GM23338 (cell line): ENCODE measurements around the gene DIP2C.

Experiments
- CREB1 ChIP-seq: fragments of 250-450 bp; sonication (Bioruptor Pico); IDR thresholded peaks from 2 replicates; pipeline ENCODE4 v1.5.0; 2020; ENCODE audit warnings: low read depth, mild to moderate bottlenecking, moderate library complexity
- CTCF ChIP-seq, 2 experiments: fragments of 200-600 bp in 1 of 2; sonication (generic) in 1 of 2; conservative IDR thresholded peaks; 2 replicates each; pipeline versions ENCODE4 v1.5.1 to v1.6.1; 2016 to 2017; ENCODE audit warnings: antibody characterized with exemption in 2 of 2, low read depth in 2 of 2, mild to moderate bottlenecking in 2 of 2, moderate library complexity in 1 of 2
- ETS1 ChIP-seq: IDR thresholded peaks from 2 replicates; pipeline ENCODE4 v1.6.1; 2016; ENCODE audit warnings: antibody characterized with exemption
- EZH2 ChIP-seq: fragments of 200-600 bp; sonication (generic); IDR thresholded peaks from one replicate; pipeline ENCODE4 v1.8.0; 2017; ENCODE audit warnings: antibody characterized with exemption, mild to moderate bottlenecking, low read depth; ENCODE audit not compliant: unreplicated experiment
- EZH2phosphoT487 ChIP-seq: fragments of 200-600 bp; sonication (generic); IDR thresholded peaks from one replicate; pipeline ENCODE4 v1.8.1; 2018; ENCODE audit warnings: antibody characterized with exemption; ENCODE audit not compliant: unreplicated experiment
- JUNB ChIP-seq: IDR thresholded peaks from one replicate; pipeline ENCODE4 v1.6.1; 2016; ENCODE audit warnings: antibody characterized with exemption; ENCODE audit not compliant: unreplicated experiment
- POLR2AphosphoS5 ChIP-seq: IDR thresholded peaks from 2 replicates; pipeline ENCODE4 v1.6.1; 2016; ENCODE audit warnings: antibody characterized with exemption, low read depth
- REST ChIP-seq: IDR thresholded peaks from one replicate; pipeline ENCODE4 v1.6.1; 2018; ENCODE audit warnings: antibody characterized with exemption; ENCODE audit not compliant: unreplicated experiment
- STAT1 ChIP-seq: IDR thresholded peaks from one replicate; pipeline ENCODE4 v1.6.1; 2016; ENCODE audit warnings: antibody characterized with exemption; ENCODE audit not compliant: unreplicated experiment
- ZNF331 ChIP-seq: fragments of 250-450 bp; sonication (Bioruptor Pico); IDR thresholded peaks from 2 replicates; pipeline ENCODE4 v1.5.0; 2020; ENCODE audit warnings: low read depth, mild to moderate bottlenecking, moderate library complexity
- ZNF462 ChIP-seq: fragments of 250-450 bp; sonication (Bioruptor Pico); IDR thresholded peaks from 2 replicates; pipeline ENCODE4 v1.5.0; 2020; ENCODE audit warnings: mild to moderate bottlenecking, moderate library complexity

GRCh38 chr10:556971-557637, 132.4 kb downstream of the DIP2C start:
- TF ChIP-seq CTCF (conservative IDR thresholded peaks at IDR 0.05; ENCODE audit: low read depth in 2 of 2) = no peak
- TF ChIP-seq EZH2 = no peak
- TF ChIP-seq EZH2phosphoT487 = no peak
- TF ChIP-seq POLR2AphosphoS5 = no peak
- TF ChIP-seq REST = no peak
- no peak for TF ChIP-seq CREB1
- TF ChIP-seq ETS1 = no peak
- TF ChIP-seq JUNB = no peak
- no peak for TF ChIP-seq STAT1
- TF ChIP-seq ZNF331 (CRISPR knock-in tag) = no peak
- TF ChIP-seq ZNF462 (CRISPR knock-in tag) = no peak
